HG03442 (cell line): ENCODE results near the gene PILRB.
"Not testable (repeated sequence)": the region's sequence is repeated elsewhere in the genome, so short reads cannot be mapped to it uniquely, and the experiment has no call there.

Source experiments
- ATAC-seq: cut with Tn5 transposase; IDR thresholded peaks from one replicate; pipeline ENCODE4 v1.9.1; 2021; ENCODE audit warnings: mild to moderate bottlenecking, moderate library complexity; ENCODE audit not compliant: unreplicated experiment

Gene PILRB

DNA sequence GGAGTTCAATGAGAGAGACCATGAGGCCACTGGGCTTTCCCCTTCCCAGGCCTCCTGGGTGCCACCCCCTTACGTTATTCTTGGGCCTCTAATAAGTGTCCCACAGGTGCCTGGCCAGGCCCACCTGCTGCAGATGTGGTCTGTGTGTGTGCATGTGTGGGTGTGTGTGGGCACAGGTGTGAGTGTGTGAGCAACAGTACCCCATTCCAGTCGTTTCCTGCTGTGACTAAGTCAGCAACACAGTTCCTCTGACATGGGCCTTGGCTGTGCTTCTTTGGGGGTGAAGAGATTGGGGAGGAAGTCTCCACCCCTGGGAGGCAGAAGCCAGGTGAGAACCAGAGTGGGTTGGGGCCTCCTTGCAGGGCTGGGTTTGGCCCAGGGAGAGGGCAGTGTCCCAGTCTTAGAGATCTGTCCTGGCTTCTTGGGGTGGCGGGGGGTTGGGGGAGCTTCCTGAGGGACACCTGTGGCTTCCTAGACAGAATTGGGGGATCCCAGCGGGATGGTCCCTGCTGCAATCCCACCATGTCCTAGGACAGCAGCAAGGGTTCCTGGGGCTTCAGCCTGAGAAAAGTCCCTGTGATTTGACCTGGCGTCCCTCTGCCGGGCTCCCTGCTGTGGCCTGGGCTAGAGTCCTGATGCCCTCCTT is 4.1 kb upstream of the PILRB start:
- ATAC-seq: no peak

GRCh38 chr7:100356416-100357068 is 1.4 kb upstream of the PILRB start:
- ATAC-seq: no peak

- ATAC-seq: no peak
Measured at GRCh38 chr7:100357131-100357561, 771 bp upstream of the PILRB start.

DNA sequence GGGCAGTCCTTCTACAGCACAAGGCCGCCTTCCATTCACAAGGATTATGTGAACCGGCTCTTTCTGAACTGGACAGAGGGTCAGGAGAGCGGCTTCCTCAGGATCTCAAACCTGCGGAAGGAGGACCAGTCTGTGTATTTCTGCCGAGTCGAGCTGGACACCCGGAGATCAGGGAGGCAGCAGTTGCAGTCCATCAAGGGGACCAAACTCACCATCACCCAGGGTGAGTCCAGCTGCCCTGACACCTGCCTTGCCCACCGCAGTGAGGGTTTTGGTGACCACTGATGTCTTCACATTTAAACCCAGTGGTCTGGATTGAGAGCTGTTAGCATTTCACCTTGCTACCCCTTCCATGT is 918 bp downstream of the PILRB start:
- no peak for ATAC-seq

DNA sequence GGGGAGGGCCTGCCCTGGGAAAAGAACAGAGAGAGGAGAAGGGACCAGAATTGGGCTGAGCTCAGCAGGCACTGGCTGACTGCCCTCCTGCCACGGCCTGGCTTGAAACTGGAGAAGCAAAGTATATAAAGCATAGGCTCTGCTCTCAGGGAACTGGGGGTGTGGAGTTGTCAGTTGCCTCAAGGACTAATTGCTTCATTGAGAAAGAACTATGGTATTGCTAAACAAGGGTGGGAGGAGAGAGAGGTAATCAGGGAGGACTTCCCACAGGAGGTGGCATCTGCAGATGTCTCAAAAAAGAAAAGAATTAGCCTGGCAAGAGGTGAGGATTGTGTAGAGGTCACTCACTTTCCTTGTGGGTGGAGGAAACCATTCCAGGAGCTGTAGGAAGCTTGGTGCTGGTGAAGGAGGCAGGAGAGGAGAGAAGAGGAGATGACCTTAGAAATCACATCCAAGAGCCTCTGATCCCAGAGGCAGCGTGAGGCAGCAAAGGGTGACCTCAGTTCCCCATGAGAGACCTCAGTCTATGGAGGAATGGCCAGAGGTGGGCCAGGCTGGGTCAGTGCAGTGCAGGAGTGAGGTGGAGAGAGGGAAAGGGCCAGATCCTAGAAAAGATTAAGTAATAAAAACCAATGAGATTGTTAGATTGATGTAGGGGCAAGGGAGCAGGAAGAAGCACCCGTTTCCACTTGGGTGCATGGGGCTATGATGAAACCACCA is 2.4 kb downstream of the PILRB start:
- ATAC-seq: no peak

DNA sequence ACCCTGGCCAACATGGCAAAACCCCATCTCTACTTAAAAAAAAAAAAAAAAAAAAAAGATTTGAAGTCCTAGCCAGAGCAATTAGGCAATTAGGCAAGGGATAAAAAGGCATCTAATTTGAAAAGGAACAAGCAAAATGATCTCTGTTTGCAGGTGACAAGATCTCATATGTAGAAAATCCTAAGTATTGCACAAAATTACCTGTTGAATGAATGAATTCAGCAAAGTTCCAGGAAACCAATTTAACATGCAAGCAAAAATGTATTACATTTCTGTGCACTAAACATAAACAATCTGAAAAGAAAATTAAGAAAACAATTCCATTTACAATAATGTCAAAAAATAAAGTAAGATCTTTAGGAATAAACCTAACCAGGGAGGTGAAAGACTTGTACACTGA is 5.2 kb downstream of the PILRB start:
- no peak for ATAC-seq

GRCh38 chr7:100363797-100364196 is 5.9 kb downstream of the PILRB start:
- not testable (repeated sequence) for ATAC-seq

DNA sequence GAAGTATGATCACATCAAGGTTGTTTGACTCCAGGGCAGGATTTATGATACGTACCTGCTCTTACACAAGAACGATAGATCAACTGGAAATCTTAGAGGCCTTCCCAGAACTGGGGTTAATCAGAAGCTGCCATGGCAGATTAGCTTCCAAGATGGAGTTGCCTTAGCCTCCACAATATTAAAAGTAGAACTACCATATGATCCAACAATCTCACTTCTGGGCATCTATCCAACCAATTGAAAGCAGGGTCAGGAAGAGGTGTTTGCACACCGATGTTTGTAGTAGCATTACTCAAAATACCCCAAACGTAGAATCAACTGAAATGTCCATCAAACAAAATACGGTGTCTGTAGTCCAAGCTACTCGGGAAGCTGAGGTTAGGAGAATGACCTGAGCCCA is 6.6 kb downstream of the PILRB start:
- no peak for ATAC-seq

- not testable (repeated sequence) for ATAC-seq
Measured at GRCh38 chr7:100365998-100366367, 8.1 kb downstream of the PILRB start.

DNA sequence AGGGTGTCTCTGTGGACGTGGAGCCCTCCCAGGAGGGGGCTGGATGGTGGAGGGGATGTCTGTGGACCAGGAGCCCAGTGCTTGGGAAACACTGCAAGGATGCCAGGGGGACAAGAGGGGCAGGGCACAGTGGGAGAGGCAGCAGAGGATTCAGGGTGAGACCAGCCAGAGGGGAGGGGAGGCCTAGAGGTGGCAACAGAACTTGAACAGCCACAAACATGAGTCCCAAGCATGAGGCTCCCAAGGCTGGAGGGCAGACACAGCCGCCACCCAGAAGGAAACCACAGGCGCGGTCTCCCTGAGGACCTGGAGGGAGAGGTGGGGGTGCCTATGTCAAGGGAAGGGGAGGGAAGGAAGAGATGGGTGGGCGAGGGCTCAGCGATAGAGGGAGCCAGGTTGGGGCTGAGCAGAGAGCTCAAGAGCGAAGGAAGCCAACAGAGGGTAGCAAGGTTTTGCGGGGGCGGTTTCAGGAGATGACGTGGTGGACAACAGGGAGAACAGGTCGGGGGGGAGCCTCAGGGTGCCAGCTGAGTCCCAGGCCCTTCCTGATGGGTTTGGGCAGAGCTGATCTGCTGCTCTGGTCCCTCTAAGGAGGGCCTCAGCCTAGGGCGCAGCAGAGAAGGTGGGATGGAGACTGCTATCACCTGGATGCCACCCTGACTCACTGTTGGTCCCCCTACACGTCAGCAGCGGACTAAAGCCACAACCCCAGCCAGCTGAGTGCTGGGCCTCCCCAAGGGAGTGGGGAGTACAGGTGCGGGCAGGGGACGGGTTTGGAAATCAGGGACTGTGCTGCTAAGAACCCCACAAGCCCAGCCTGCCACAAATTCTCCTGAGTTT is 8.7 kb downstream of the PILRB start:
- no peak for ATAC-seq

- ATAC-seq: no peak
Measured at GRCh38 chr7:100367251-100367620, 9.3 kb downstream of the PILRB start.

DNA sequence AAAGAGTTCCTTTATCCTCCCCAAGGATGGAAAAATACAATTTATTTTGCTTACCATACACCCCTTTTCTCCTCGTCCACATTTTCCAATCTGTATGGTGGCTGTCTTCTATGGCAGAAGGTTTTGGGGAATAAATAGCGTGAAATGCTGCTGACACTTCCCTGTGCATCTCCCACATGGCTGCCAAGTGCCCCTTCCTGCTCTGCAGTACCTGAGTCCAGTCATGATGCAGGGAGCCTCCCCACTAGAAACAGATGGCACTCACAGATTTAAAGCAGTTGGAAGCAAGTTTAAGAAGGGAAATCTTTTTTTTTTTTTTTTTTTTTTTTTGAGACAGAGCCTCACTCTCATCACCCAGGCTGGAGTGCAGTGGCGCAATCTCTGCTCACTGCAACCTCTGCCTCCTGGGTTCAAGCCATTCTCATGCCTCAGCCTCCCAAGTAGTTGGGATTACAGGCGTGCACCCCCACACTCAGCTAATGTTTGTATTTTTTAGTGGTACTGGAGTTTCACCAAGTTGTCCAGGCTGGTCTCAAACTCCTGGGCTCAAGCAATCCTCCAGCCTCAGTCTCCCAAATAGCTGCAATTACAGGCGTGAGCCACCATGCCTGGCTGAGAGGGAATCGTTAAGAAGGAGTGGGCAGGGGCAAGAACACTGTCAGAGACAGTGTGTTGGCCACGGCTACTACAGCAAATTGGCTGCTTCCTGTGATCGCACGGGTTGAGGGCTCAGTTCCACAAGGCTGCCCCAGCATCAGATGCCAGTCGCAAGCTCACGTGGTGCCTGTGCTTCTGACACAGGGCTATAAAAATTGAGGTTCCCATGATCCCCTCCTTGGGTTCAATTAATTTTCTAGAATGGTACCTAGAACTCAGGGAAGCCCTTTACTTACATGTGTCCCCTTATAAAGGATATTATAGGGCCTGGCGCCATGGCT is 10.0 kb downstream of the PILRB start:
- no peak for ATAC-seq

GRCh38 chr7:100369105-100369504 is 11.2 kb downstream of the PILRB start:
- peak; percentile 67 for ATAC-seq

- ATAC-seq: no peak
Measured at GRCh38 chr7:100370303-100370702, 12.4 kb downstream of the PILRB start.

DNA sequence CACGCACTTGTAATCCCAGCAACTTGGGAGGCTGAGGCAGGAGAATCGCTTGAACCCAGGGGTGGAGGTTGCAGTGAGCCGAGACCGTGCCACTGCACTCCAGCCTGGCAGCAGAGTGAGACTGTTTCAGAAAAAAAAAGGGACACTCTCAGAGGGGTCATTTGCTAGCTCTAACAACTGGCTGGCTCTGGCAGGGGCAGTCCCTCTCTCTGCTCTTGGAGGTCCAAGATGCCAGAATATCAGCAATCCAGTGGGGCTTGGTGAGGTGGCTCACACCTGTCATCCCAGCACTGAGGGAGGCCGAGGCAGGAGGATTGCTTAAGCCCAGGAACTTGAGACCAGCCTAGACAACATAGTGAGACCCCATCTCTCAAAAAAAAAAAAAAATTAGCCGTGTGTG is 12.8 kb downstream of the PILRB start:
- ATAC-seq: no peak

- ATAC-seq: no peak
Measured at GRCh38 chr7:100371561-100372171, 13.7 kb downstream of the PILRB start.

DNA sequence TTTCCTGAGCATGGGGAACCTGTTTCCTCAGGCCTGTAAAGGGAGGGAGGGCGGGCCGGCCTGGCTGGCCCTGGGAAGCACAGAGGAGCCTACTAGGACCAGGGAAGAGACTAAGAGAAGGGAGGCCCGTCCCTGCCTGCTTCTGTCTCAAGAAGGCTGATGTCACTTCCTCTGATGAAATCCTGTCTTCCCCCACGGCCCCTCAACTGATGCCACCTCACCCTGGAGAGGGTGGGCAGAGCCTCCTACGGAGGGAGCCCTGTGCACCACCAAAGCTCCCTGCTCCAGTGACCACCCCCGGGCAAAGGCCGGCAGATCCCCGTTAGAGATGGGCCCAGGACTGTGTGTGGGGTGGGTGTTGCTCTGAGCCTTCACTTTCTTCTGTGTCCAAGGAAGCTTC is 14.3 kb downstream of the PILRB start:
- ATAC-seq: no peak

GRCh38 chr7:100372694-100373093 is 14.8 kb downstream of the PILRB start:
- ATAC-seq: no peak

DNA sequence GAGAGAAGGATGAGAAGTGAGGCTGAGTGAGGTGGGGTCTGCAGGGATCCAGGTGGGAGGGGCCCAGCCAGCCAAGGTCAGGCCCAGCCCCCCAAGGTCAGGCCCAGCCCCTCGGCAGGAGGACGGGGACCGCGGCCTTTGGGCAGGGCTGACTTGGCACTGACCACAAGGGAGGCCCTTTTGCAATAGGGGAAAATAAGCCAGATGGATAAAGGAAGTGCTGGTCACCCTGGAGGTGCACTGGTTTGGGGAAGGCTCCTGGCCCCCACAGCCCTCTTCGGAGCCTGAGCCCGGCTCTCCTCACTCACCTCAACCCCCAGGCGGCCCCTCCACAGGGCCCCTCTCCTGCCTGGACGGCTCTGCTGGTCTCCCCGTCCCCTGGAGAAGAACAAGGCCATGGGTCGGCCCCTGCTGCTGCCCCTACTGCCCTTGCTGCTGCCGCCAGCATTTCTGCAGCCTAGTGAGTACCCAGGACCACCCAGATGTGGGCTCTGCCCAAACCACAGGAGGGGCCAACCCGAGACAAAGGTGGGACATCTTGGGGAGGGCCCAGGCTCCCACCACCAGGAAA is 15.4 kb downstream of the PILRB start, which contains the start of gene PILRA:
TSS of gene PILRA (plus strand) at position 227 of the 571 bp plus-strand sequence. CDS start at position 397, 170 bp downstream.
- no peak for ATAC-seq
